SIG-M5 (cell line): ENCODE results near the gene C14orf93.
"Not testable (repeated sequence)": the region's sequence is repeated elsewhere in the genome, so short reads cannot be mapped to it uniquely, and the experiment has no call there.

Experiments
- DNase-seq: peaks from one replicate; lab custom pipeline; 2025; lab: John Stamatoyannopoulos, UW

C14orf93 gene

DNA sequence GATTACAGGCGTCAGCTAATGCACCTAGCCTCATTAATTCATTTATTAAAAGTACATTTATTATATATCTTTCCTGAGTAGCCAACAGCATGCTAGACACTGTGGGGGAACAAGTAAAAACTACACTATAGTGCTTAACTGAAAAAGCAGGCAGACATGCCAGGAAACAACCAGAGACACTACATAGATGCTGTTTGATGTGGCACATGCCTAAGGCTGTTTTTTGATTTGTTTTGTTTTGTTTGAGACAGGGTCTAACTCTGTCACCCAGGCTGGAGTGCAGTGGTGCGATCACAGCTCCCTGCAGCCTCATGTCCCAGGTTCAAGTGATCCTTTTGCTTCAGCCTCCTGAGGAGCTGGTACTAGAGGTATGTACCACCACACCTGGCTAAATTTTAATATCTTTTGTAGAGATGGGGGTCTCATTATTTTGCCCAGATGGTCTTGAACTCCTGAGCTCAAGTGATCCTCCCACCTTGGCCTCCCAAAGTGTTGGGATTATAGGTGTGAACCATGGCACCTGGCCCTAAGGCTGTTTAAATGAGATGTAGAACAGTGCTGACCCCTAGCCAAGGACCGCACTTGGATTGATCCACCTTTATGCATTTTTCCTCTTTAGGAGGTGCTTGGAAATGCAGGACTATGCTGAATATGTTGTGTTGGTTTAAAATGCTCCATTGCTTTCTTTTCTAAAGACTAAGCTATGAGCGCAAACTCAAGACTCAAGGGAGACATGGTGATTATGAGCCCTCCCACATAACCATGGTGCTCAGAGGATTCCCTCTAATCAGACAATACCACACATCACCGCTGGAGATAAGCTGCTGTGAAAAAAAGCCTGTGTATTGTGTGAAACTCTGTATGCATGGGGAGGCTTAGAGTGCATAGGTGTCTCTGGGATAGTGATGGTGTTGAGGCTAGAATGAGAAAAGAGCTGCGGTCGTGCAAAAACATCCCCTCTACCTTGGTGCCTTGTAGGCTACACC is 10.5 kb upstream of the C14orf93 start:
- no peak for DNase-seq

DNA sequence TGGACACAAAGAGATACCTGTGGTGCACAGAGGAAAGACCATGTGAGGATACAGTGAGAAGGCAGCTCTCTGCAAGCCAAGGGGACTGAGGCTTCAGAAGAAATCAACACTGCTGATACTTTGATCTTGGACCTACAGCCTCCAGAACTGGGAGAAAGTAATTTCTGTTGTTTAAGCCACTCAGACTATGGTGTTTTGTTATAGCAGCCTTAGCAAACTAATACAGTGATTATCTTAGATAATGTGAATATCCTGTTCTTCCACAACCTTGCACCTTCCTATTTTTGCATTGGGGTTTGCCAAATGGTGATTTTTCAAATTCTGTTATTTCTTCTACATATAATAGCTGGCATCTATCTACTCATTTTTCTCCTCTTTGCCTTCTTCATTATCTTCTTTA is 8.2 kb upstream of the C14orf93 start:
- DNase-seq: no peak

DNA sequence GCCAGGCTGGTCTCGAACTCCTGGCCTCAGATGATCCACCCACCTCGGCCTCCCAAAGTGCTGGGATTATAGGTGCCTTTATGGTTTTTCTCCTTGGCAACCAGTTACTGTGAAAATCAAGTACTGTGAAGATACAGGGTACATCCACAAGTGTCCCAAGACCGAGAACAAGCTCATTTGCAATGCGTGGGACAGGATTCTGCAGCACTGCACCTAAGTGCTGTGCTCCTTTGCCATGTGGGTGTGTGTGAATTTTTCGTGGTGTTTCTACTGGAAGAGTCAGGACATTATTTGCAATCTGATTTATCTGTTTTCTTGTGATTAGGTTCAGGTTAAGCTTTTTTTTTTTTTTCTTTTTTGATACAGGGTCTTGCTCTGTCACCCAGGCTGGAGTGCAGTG is 7.1 kb upstream of the C14orf93 start:
- no peak for DNase-seq

GRCh38 chr14:23015618-23016017 is 5.7 kb upstream of the C14orf93 start:
- no peak for DNase-seq

DNA sequence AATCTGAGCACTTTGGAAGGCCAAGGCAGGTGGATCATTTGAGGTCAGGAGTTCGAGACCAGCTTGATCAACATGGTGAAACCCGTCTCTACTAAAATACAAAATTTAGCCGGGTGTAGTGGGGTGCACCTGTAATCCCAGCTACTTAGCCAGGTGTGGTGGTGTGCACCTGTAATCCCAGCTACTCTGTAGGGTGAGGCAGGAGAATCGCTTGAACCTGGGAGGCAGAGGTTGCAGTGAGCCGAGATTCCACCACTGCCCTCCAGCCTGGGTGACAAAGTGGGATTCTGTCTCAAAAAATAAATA is 3.8 kb upstream of the C14orf93 start:
- DNase-seq: not testable (repeated sequence)

DNA sequence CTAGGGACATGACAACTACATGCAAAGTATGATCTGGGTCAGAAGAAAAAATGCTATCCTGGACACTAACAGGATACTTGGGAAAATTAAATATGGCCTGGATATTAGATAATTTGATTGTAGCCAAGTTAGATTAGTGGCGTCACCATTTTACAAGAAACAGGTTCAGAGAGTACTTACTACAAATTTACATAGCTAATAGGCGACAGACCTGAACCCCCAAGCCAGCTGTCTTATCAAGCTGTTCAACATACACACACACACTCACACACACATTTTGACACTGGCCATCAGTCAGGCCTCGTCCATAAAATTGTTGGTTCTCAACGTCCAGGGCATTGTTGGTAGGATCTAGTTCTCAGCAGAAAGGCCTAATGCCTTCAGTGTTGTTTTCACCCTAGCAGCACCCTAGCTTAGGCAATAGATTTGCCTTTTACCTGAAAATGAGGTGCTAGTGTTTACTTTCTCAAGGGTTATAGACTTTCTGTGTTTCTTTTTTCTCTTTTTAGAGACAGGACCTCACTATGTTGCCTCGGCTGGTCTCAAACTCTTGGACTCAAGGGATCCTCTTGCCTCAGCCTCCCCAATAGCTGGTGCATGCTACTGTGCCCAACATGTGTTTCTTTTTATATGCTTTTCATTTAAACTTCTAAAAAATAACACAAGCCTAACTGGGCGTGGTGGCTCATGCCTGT is 3.3 kb upstream of the C14orf93 start:
- no peak for DNase-seq

DNA sequence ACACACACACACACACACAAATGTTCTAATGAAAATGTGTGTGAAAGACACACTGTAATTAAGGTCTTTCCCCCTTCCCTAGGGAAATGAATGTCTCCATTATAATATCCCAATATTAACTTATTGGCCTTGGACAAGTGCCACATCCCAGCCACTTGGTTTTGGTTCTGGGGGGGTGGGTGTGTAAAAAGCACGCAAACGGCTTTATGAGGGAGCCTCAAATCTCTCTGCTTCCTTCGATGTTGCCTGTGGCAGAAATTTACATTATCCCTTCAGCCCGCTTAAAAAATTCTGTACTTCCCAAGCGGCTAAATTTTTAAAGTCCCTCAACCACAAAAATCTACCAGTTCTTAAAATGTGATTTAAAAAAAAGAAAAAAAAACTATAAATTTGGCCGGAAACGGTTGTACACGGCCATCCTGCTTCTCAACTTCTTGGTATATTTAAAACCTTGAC is 432 bp downstream of the C14orf93 start:
- DNase-seq: no peak

- DNase-seq: peak; percentile 7
Measured at GRCh38 chr14:23008831-23009230, 1.1 kb downstream of the C14orf93 start.

DNA sequence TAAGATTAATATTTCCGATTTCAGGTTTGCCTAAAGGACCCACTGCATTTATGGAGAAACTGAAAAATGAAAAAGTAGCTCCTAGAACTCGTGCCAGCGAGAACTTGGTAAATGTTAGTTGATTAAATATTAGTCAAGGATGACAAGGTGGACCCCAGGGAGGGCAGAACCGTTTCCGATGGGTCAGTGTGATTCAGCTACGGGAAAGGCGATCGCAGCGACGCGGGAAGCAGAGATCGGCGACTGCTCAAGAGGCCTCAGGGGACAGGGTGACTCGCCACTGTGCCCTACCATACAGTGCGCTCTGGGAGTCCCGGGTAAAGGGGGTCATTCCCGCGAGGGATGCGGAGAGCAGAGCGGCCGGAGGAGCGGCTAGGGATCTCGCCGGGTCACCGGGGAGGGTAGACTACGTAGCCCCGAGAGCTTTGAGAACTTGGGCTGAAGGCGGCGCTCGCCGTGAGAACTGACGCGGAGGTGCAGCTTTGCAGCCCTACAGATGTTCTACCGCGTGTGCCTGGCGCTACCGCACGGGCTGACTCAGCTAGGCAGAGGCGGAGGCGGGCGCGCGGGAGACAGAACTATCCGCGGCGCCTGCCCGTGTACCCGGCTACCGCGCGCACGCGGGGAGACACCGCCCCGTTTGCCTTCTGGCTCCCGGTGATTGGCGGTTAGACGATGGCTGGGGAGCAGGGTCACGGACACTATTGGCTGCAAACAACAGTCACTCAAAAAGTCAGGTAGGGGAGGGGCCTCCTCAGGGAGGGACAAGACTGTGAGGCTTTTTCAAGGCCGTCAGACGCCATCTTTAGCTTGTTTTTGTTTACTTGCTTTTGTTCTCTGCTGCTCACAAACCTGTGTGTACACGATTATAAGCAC is 3.2 kb downstream of the C14orf93 start:
- peak; percentile 85 for DNase-seq

GRCh38 chr14:23006188-23006534 is 3.8 kb downstream of the C14orf93 start:
- DNase-seq: no peak

DNA sequence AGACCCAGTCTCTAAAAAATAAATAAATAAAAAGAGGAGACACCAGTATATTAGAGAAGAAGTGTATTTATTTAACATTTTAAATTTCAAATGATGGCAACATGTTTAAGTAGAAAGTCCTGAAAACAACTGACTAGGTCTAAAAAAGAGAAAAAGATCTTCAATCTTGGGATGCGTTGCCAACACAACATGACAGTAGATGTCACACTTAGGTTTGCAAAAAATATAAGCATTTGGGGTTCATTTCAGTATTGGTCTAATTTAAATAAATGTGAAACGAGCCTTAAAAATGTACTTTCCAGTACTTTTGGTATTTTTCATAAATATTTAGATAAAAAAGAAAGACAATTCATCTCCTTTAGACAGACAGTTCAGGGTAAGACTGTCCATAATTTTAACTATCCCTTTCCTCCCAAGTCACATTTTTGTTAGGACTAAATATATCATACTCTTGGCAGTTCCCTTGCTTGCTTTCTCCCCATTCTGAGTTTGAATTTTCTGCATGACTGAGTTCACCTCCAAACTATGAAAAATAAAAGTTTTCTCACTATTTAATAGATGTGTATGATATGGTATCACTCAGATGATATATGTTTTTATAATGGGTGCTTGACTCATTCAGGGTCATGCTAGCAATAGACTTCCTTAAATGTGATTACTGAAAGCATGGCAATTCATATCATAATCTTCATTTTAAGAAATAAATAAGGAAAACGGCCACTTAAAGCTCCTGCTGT is 4.3 kb downstream of the C14orf93 start:
- no peak for DNase-seq

DNA sequence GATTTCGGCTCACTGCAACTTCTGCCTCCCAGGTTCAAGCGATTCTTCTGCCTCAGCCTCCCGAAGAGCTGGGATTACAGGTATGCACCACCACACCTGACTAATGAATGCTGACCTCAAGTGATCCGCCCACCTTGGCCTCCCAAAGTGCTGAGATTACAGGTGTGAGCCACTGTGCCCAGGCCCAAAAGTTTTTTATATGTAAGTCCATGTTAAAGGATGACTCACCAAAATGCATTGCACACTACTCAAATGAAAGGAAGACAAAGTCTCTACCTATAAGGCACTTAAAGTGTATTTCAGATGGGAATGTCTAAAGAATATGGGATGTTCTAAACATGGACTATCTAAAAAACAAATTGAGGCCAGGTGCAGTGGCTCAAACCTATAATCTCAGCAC is 5.7 kb downstream of the C14orf93 start:
- not testable (repeated sequence) for DNase-seq

DNA sequence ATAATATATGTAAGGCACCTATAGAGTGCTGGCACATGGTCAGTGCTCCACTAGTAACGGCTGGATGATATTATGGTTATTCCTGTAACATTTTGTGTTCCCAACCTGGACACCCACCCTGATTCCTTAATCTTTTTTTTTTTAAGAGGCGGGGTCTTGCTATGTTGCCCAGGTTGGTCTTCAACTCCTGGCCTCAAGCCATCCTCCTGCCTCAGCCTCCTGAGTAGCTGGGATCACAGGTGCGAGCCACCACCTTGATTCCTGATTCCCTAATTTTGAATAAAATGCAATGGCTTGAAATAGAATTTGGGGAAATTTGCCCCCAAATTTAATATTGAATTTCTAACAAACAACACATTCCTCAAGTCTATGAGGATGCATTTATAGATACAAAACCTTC is 7.4 kb downstream of the C14orf93 start:
- DNase-seq: no peak

DNA sequence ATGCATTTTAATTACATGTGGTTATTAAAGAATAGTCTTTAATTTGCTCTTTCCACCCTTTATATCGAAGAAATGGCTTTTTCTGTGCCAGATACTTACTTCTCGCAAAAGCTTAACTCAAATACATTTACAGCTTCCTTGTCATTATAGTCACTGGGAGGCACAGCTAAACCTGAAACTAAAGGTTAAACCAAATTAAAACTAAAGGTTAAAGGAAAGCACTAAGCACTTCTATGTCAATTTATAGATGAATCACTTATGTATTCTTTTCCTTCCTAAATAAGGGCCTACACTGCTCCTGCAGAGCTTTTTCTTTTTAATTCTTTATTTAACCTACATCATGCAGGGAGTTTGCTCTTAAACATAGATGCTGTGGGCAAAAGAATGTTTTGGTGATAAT is 9.1 kb downstream of the C14orf93 start:
- DNase-seq: no peak

- DNase-seq: no peak
Measured at GRCh38 chr14:22998329-22999012, 11.5 kb downstream of the C14orf93 start.

- DNase-seq: no peak
Measured at GRCh38 chr14:22997676-22998323, 12.1 kb downstream of the C14orf93 start.

GRCh38 chr14:22996768-22997654 is 12.9 kb downstream of the C14orf93 start:
- no peak for DNase-seq

- DNase-seq: no peak
Measured at GRCh38 chr14:22995889-22996625, 13.9 kb downstream of the C14orf93 start.

GRCh38 chr14:22994762-22995275 is 15.1 kb downstream of the C14orf93 start:
- DNase-seq: no peak
